ENCODE results near the gene TNKS2. TPM values are rescaled to one million over a fixed set of nuclear protein-coding genes. Genes with fewer than 3 reads are reported as not detected.
A peak's percentile ranks its signal among the peaks of the same experiment; 100 is the strongest.

Gene TNKS2
- total RNA-seq, 1 experiment from 2014 or later = 48.3 TPM

DNA sequence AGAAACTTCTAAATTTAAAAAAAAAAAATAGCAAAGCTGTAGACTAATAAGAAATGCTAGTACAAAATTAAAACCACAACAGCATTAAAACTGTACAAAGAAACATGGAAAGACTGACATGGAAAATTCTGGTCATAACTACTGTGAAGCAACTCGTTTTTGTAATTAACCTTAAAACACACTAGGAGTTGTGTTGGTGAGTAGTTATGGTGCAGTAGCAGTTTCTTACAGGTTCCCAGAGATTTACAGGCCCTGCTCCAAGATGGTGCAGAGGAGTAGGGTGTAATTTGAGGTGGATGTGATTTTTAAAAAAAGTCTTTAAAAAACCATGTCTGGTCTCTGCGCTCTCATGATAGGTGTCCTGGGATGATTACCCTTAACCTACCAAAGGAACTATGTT is 31.0 kb downstream of the TNKS2 start:
- ChIA-PET CTCF (interaction anchor here (0.7 to 1.1 kb wide), 2 partner anchors 18 to 1286 kb away, joined by 3 read pairs; no protein-coding TSS in a partner anchor), POLR2A (interaction anchor here (1.4 kb wide), 1 partner anchor 12 kb away, joined by 4 read pairs; no protein-coding TSS in a partner anchor)
- intact Hi-C loops (cut with micrococcal nuclease) = no loop called here
- no peaks in the 10 kb centered on the region for H3K4me1 Mint-ChIP-seq (ENCODE audit: insufficient read depth, unreplicated experiment)
- TF ChIP-seq, protein P1, sequence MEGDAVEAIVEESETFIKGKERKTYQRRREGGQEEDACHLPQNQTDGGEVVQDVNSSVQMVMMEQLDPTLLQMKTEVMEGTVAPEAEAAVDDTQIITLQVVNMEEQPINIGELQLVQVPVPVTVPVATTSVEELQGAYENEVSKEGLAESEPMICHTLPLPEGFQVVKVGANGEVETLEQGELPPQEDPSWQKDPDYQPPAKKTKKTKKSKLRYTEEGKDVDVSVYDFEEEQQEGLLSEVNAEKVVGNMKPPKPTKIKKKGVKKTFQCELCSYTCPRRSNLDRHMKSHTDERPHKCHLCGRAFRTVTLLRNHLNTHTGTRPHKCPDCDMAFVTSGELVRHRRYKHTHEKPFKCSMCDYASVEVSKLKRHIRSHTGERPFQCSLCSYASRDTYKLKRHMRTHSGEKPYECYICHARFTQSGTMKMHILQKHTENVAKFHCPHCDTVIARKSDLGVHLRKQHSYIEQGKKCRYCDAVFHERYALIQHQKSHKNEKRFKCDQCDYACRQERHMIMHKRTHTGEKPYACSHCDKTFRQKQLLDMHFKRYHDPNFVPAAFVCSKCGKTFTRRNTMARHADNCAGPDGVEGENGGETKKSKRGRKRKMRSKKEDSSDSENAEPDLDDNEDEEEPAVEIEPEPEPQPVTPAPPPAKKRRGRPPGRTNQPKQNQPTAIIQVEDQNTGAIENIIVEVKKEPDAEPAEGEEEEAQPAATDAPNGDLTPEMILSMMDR (IDR thresholded peaks at IDR 0.05; ENCODE audit: unreplicated experiment) = no peak
- no peaks in the 10 kb centered on the region for H3K9me3 Mint-ChIP-seq (ENCODE audit: unreplicated experiment)
- DNase-seq (ENCODE audit: unreplicated experiment) = no peak
- H3K36me3 Mint-ChIP-seq (ENCODE audit: insufficient read depth, unreplicated experiment) = peaks cover 86% of the 10 kb centered on the region
- H3K4me3 Mint-ChIP-seq (ENCODE audit: unreplicated experiment) = no peak overlapping the region
- H3K27me3 Mint-ChIP-seq (ENCODE audit: insufficient read depth, unreplicated experiment) = no peaks in the 10 kb centered on the region
- no peak overlapping the region for H3K27ac Mint-ChIP-seq (ENCODE audit: low read depth, unreplicated experiment)
- no TSS peak for BruUV-seq (replicated peaks)

DNA sequence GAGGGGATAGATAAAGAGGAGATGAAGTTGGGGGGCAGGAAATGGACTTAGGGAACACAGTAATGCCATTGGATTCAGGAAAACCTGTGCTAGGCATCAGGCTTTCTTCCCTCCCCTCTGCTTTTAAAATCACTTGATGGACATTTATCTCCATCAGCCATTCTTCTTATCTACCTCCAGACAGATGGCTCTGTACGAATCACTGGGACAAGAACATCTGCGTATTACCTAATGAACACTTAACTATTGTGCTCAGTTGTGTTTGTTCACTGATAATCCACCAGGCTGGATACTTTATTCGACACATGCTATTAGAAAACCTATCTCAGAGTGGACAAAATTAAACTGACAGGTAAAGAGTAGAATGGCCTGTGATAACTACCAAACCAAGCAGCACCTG is 40.0 kb downstream of the TNKS2 start:
- Mint-ChIP-seq H3K27ac (ENCODE audit: low read depth, unreplicated experiment) (no peak overlapping the region), H3K36me3 (ENCODE audit: insufficient read depth, unreplicated experiment) (peaks cover 89% of the 10 kb centered on the region), H3K4me3 (ENCODE audit: unreplicated experiment) (no peak overlapping the region), H3K27me3 (ENCODE audit: insufficient read depth, unreplicated experiment) (no peaks in the 10 kb centered on the region), H3K9me3 (ENCODE audit: unreplicated experiment) (no peaks in the 10 kb centered on the region), H3K4me1 (ENCODE audit: insufficient read depth, unreplicated experiment) (no peaks in the 10 kb centered on the region)
- CTCF ChIA-PET = interaction anchor here (0.6 to 0.8 kb wide), 2 partner anchors 25 to 44 kb away, joined by 3 to 6 read pairs; no protein-coding TSS in a partner anchor
- intact Hi-C loops (cut with micrococcal nuclease) = no loop called here
- TF ChIP-seq, protein P1 (IDR thresholded peaks at IDR 0.05; ENCODE audit: unreplicated experiment) = no peak
- no TSS peak for BruUV-seq (replicated peaks)
- no peak for DNase-seq (ENCODE audit: unreplicated experiment)
- POLR2A ChIA-PET = interaction anchor here (0.6 to 0.7 kb wide), 2 partner anchors 18 to 1104 kb away, joined by 3 read pairs; no protein-coding TSS in a partner anchor

DNA sequence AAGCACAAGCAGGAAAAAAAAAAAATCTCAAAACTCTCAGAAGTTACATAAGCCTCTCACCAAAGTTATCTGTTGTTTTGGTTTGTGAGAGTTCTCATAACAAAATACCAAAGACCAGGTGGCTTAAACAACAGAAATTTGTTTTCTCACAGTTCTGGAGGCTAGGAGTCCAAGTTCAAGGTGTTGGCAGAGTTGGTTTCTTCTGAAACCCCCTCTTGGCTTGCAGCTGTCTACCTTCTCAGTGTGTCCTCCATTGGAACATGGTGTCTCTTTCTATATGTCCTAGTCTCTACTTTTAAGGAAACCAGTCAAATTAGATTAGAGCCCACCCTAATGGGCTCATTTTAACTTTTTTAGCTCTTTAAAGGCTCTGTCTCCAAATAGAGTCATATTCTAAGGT is 44.9 kb downstream of the TNKS2 start:
- H3K4me3 Mint-ChIP-seq (ENCODE audit: unreplicated experiment) = no peak overlapping the region
- TF ChIP-seq, protein P1 (IDR thresholded peaks at IDR 0.05; ENCODE audit: unreplicated experiment) = no peak
- BruUV-seq (replicated peaks) = no TSS peak
- H3K27ac Mint-ChIP-seq (ENCODE audit: low read depth, unreplicated experiment) = no peak overlapping the region
- ChIA-PET POLR2A (interaction anchor here (0.9 kb wide), 1 partner anchor 10 kb away, joined by 3 read pairs; no protein-coding TSS in a partner anchor), CTCF (interaction anchor here (0.6 kb wide), 1 partner anchor 452 kb away, joined by 3 read pairs; no protein-coding TSS in a partner anchor)
- no peaks in the 10 kb centered on the region for H3K4me1 Mint-ChIP-seq (ENCODE audit: insufficient read depth, unreplicated experiment)
- no peaks in the 10 kb centered on the region for H3K27me3 Mint-ChIP-seq (ENCODE audit: insufficient read depth, unreplicated experiment)
- intact Hi-C loops (cut with micrococcal nuclease) = loop anchor here (10.0 kb wide), 1 partner anchor 78 kb away; no protein-coding TSS in a partner anchor
- H3K36me3 Mint-ChIP-seq (ENCODE audit: insufficient read depth, unreplicated experiment) = peaks cover 86% of the 10 kb centered on the region
- no peak for DNase-seq (ENCODE audit: unreplicated experiment)
- H3K9me3 Mint-ChIP-seq (ENCODE audit: unreplicated experiment) = no peaks in the 10 kb centered on the region

DNA sequence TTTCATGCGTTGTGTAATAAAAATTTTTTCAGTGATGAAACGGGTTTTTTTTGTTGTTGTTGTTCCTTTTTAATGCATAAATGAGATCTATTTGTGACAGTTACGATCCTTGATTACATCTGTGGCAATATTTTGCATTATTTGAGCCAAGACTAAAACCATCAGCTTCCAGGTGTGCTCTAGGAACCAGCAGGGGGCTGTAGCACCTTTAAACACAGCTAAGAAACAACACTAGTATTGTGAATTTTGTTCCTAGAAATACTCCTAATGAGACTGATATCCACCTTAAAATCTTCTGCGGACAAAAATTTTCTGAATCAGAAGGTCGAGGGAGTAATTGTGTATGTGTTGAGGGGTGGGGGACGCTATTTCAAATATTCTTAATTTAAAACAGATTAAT is 58.4 kb downstream of the TNKS2 start:
- H3K36me3 Mint-ChIP-seq (ENCODE audit: insufficient read depth, unreplicated experiment) = peaks cover 93% of the 10 kb centered on the region
- H3K27ac Mint-ChIP-seq (ENCODE audit: low read depth, unreplicated experiment) = no peak overlapping the region
- intact Hi-C loops (cut with micrococcal nuclease) = loop anchor here (1.0 kb wide), 2 partner anchors 53 to 57 kb away; partner anchors contain the start of gene FGFBP3
- H3K4me1 Mint-ChIP-seq (ENCODE audit: insufficient read depth, unreplicated experiment) = no peaks in the 10 kb centered on the region
- no TSS peak for BruUV-seq (replicated peaks)
- ChIA-PET CTCF (interaction anchor here (0.7 to 1.4 kb wide), 3 partner anchors 12 to 243 kb away, joined by 3 to 5 read pairs (median 5); no protein-coding TSS in a partner anchor), POLR2A (interaction anchor here (0.7 to 1.6 kb wide), 4 partner anchors 58 to 215 kb away, joined by 3 to 7 read pairs (median 3); partner anchors contain the start of genes BTAF1 and TNKS2)
- no peak overlapping the region for H3K4me3 Mint-ChIP-seq (ENCODE audit: unreplicated experiment)
- H3K9me3 Mint-ChIP-seq (ENCODE audit: unreplicated experiment) = no peaks in the 10 kb centered on the region
- DNase-seq (ENCODE audit: unreplicated experiment) = peak; percentile 37
- no peaks in the 10 kb centered on the region for H3K27me3 Mint-ChIP-seq (ENCODE audit: insufficient read depth, unreplicated experiment)
- TF ChIP-seq, protein P1 (IDR thresholded peaks at IDR 0.05; ENCODE audit: unreplicated experiment) = peak; percentile 32
